ENCODE results near the gene NBPF12. TPM values are rescaled to one million over a fixed set of nuclear protein-coding genes. Genes with fewer than 3 reads are reported as not detected.
A peak's percentile ranks its signal among the peaks of the same experiment; 100 is the strongest.
"Not testable (repeated sequence)": the region's sequence is repeated elsewhere in the genome, so short reads cannot be mapped to it uniquely, and the experiment has no call there.

NBPF12 gene
- total RNA-seq = 12.2 TPM

GRCh38 chr1:146938242-146938902, at the start of gene NBPF12:
Gene NBPF12 (plus strand): TSS chr1:146938324. CDS start chr1:146960144, 21,820 bp downstream.
- DNase-seq (ENCODE audit: low spot score in 2 of 2) = peak in 1 of 2 donors; percentile 41
- not testable (repeated sequence) for FAIRE-seq

- not testable (repeated sequence) for DNase-seq (ENCODE audit: low spot score in 2 of 2); FAIRE-seq
Measured at GRCh38 chr1:146891355-146891754, 46.8 kb upstream of the NBPF12 start.

GRCh38 chr1:146892331-146892730, 45.8 kb upstream of the NBPF12 start:
- DNase-seq (ENCODE audit: low spot score in 2 of 2); FAIRE-seq: not testable (repeated sequence)

GRCh38 chr1:146907565-146908261, 30.4 kb upstream of the NBPF12 start:
- not testable (repeated sequence) for FAIRE-seq; DNase-seq (ENCODE audit: low spot score in 2 of 2)

- not testable (repeated sequence) for FAIRE-seq
Measured at GRCh38 chr1:146912975-146913374, 25.1 kb upstream of the NBPF12 start.

GRCh38 chr1:146920811-146921210, 17.3 kb upstream of the NBPF12 start:
- not testable (repeated sequence) for DNase-seq (ENCODE audit: low spot score in 2 of 2); FAIRE-seq

More at GRCh38 chr1:146912975-146913374, 25.1 kb upstream of the NBPF12 start:
- not testable (repeated sequence) for DNase-seq (ENCODE audit: low spot score in 2 of 2)

GRCh38 chr1:146922614-146923013, 15.5 kb upstream of the NBPF12 start:
- not testable (repeated sequence) for FAIRE-seq; DNase-seq (ENCODE audit: low spot score in 2 of 2)

GRCh38 chr1:146924106-146924505, 14.0 kb upstream of the NBPF12 start:
- not testable (repeated sequence) for FAIRE-seq; DNase-seq (ENCODE audit: low spot score in 2 of 2)

GRCh38 chr1:146926413-146926812, 11.7 kb upstream of the NBPF12 start:
- DNase-seq (ENCODE audit: low spot score in 2 of 2) = not testable (repeated sequence)

GRCh38 chr1:146930225-146930624, 7.9 kb upstream of the NBPF12 start:
- not testable (repeated sequence) for FAIRE-seq; DNase-seq (ENCODE audit: low spot score in 2 of 2)

More at GRCh38 chr1:146926413-146926812, 11.7 kb upstream of the NBPF12 start:
- not testable (repeated sequence) for FAIRE-seq

- not testable (repeated sequence) for DNase-seq (ENCODE audit: low spot score in 2 of 2); FAIRE-seq
Measured at GRCh38 chr1:146934390-146935223, 3.5 kb upstream of the NBPF12 start.

- not testable (repeated sequence) for FAIRE-seq; DNase-seq (ENCODE audit: low spot score in 2 of 2)
Measured at GRCh38 chr1:146937462-146937861, 662 bp upstream of the NBPF12 start.

GRCh38 chr1:146938927-146939786, 1.0 kb downstream of the NBPF12 start:
- FAIRE-seq = not testable (repeated sequence)
- peak in 1 of 2 donors; percentile 2 for DNase-seq (ENCODE audit: low spot score in 2 of 2)

GRCh38 chr1:146940293-146940692, 2.2 kb downstream of the NBPF12 start:
- not testable (repeated sequence) for FAIRE-seq

GRCh38 chr1:146943342-146943886, 5.3 kb downstream of the NBPF12 start:
- DNase-seq (ENCODE audit: low spot score in 2 of 2); FAIRE-seq: not testable (repeated sequence)

More at GRCh38 chr1:146940293-146940692, 2.2 kb downstream of the NBPF12 start:
- DNase-seq (ENCODE audit: low spot score in 2 of 2) = not testable (repeated sequence)

GRCh38 chr1:146948127-146948526, 10.0 kb downstream of the NBPF12 start:
- FAIRE-seq; DNase-seq (ENCODE audit: low spot score in 2 of 2): not testable (repeated sequence)

GRCh38 chr1:146964340-146964739, 26.2 kb downstream of the NBPF12 start:
- not testable (repeated sequence) for DNase-seq (ENCODE audit: low spot score in 2 of 2); FAIRE-seq

GRCh38 chr1:146966351-146966750, 28.2 kb downstream of the NBPF12 start:
- not testable (repeated sequence) for DNase-seq (ENCODE audit: low spot score in 2 of 2)

GRCh38 chr1:146970656-146971055, 32.5 kb downstream of the NBPF12 start:
- not testable (repeated sequence) for DNase-seq (ENCODE audit: low spot score in 2 of 2); FAIRE-seq

More at GRCh38 chr1:146966351-146966750, 28.2 kb downstream of the NBPF12 start:
- not testable (repeated sequence) for FAIRE-seq

All from frontal cortex (tissue), 4 donors.